Ishikawa (cell line): ENCODE measurements around the gene MPZL3.

Experiments
- CEBPB ChIP-seq: IDR thresholded peaks from 2 replicates; pipeline ENCODE4 v1.6.1; 2012
- CREB1 ChIP-seq: IDR thresholded peaks from 2 replicates; pipeline ENCODE4 v1.6.1; 2012; ENCODE audit warnings: low read depth
- EGR1 ChIP-seq: IDR thresholded peaks from 2 replicates; pipeline ENCODE4 v1.6.1; 2012
- EP300 ChIP-seq: IDR thresholded peaks from 2 replicates; pipeline ENCODE4 v1.6.1; 2012; ENCODE audit warnings: borderline replicate concordance
- REST ChIP-seq: IDR thresholded peaks from 2 replicates; pipeline ENCODE4 v1.6.1; 2012; ENCODE audit warnings: low read depth, mild to moderate bottlenecking
- TCF12 ChIP-seq: IDR thresholded peaks from 2 replicates; pipeline ENCODE4 v1.6.1; 2012; ENCODE audit warnings: low read depth
- TF ChIP-seq, protein P1 (sequence below): IDR thresholded peaks from 2 replicates; pipeline ENCODE4 v1.6.1; 2012

- TF ChIP-seq CREB1 (no peak), EP300 (no peak), REST (no peak), EGR1 (no peak), CEBPB (no peak), TCF12 (no peak)
- TF ChIP-seq, protein P1, sequence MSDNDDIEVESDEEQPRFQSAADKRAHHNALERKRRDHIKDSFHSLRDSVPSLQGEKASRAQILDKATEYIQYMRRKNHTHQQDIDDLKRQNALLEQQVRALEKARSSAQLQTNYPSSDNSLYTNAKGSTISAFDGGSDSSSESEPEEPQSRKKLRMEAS, result no peak
Observed at GRCh38 chr11:118260353-118260752, 8.2 kb upstream of the MPZL3 start.
